IgD-negative memory B cell (primary cell): ENCODE data around the gene SPECC1. TPM values are rescaled to one million over a fixed set of nuclear protein-coding genes. Genes with fewer than 3 reads are reported as not detected.
A peak's percentile ranks its signal among the peaks of the same experiment; 100 is the strongest.
"Not testable (repeated sequence)": the region's sequence is repeated elsewhere in the genome, so short reads cannot be mapped to it uniquely, and the experiment has no call there.

Experiments
- H3K27ac Mint-ChIP-seq, 3 donors: one replicate each; pipeline ENCODE4 v1.8.0; 2020 to 2022; ENCODE audit warnings: mild to moderate bottlenecking in 3 of 3, mixed read lengths in 3 of 3, moderate library complexity in 1 of 3
- H3K27me3 Mint-ChIP-seq: one replicate; pipeline ENCODE4 v1.8.0; 2021; ENCODE audit warnings: mixed read lengths
- H3K36me3 Mint-ChIP-seq: one replicate; pipeline ENCODE4 v1.8.0; 2020; ENCODE audit warnings: mild to moderate bottlenecking, mixed read lengths
- H3K4me1 Mint-ChIP-seq, 3 donors: one replicate each; pipeline ENCODE4 v1.8.0; 2020 to 2022; ENCODE audit warnings: mixed read lengths in 3 of 3, mild to moderate bottlenecking in 1 of 3
- H3K4me3 Mint-ChIP-seq, 4 donors: one replicate each; pipeline ENCODE4 v1.8.0; 2020 to 2022; ENCODE audit warnings: mild to moderate bottlenecking in 4 of 4, mixed read lengths in 4 of 4, moderate library complexity in 3 of 4
- H3K9me3 Mint-ChIP-seq, 3 donors: one replicate each; pipeline ENCODE4 v1.8.0; 2020 to 2021; ENCODE audit warnings: mixed read lengths in 3 of 3, mild to moderate bottlenecking in 1 of 3
- polyA plus RNA-seq: library from polyadenylated mRNA; unstranded; fragments of 300-500 nt; fragmentation: Illumina TruSeq; gene quantifications from one replicate; pipeline ENCODE4 v1.2.3, GENCODE V29; 2021

SPECC1 gene
- polyA plus RNA-seq: 4.1 TPM

GRCh38 chr17:20009302-20010098 is at the start of gene SPECC1:
Gene SPECC1, plus strand, starts transcription at chr17:20009359. Its CDS starts 87,293 bp downstream, at chr17:20096652.
- Mint-ChIP-seq H3K27me3 (peaks cover 17% of the 10 kb centered on the region), H3K4me1 (peaks cover 4 to 11% (median 5%) of the 10 kb centered on the region in 3 donors), H3K4me3 (peak within 1 kb of the TSS; percentile 70 to 96 (median 91)), H3K36me3 (no peaks in the 10 kb centered on the region), H3K27ac (peak within 1 kb of the TSS in 2 of 3 donors; percentile 71 to 75), H3K9me3 (peaks cover 0 to 3% (median 0%) of the 10 kb centered on the region in 3 donors)

- not testable (repeated sequence) for H3K36me3 Mint-ChIP-seq, H3K9me3 Mint-ChIP-seq, H3K4me3 Mint-ChIP-seq, H3K27ac Mint-ChIP-seq, H3K27me3 Mint-ChIP-seq
- peaks cover 9 to 23% (median 22%) of the 10 kb centered on the region in 3 donors for H3K4me1 Mint-ChIP-seq
Observed at GRCh38 chr17:19962954-19963353, 46.2 kb upstream of the SPECC1 start.

GRCh38 chr17:19973156-19973555 is 36.0 kb upstream of the SPECC1 start:
- H3K27ac Mint-ChIP-seq: peak overlapping the region in 1 of 3 donors; percentile 25

GRCh38 chr17:19975601-19976000 is 33.6 kb upstream of the SPECC1 start:
- Mint-ChIP-seq H3K9me3 (no peaks in the 10 kb centered on the region), H3K4me1 (peaks cover 22 to 35% (median 31%) of the 10 kb centered on the region in 3 donors), H3K4me3 (peak overlapping the region; percentile 43 to 93 (median 62)), H3K36me3 (peaks cover 2% of the 10 kb centered on the region), H3K27ac (peak overlapping the region; percentile 65 to 91 (median 69)), H3K27me3 (no peaks in the 10 kb centered on the region)

More at GRCh38 chr17:19973156-19973555, 36.0 kb upstream of the SPECC1 start:
- H3K27me3 Mint-ChIP-seq: no peaks in the 10 kb centered on the region
- no peak overlapping the region for H3K4me3 Mint-ChIP-seq
- H3K36me3 Mint-ChIP-seq: peaks cover 2% of the 10 kb centered on the region
- no peaks in the 10 kb centered on the region for H3K9me3 Mint-ChIP-seq
- H3K4me1 Mint-ChIP-seq: peaks cover 17 to 32% (median 27%) of the 10 kb centered on the region in 3 donors

- Mint-ChIP-seq H3K4me3 (peak within 1 kb of the TSS; percentile 98 to 100 (median 98)), H3K27me3 (no peaks in the 10 kb centered on the region), H3K36me3 (no peaks in the 10 kb centered on the region), H3K4me1 (peaks cover 20 to 32% (median 31%) of the 10 kb centered on the region in 3 donors), H3K27ac (peak within 1 kb of the TSS; percentile 99), H3K9me3 (no peaks in the 10 kb centered on the region)
Observed at GRCh38 chr17:19977293-19978208, 31.6 kb upstream of the SPECC1 start, which contains the start of gene AKAP10. Gene AKAP10, minus strand, starts transcription at chr17:19977828. Its CDS starts 149 bp downstream, at chr17:19977679.

- H3K9me3 Mint-ChIP-seq: no peaks in the 10 kb centered on the region
- H3K27me3 Mint-ChIP-seq: no peaks in the 10 kb centered on the region
- peak overlapping the region; percentile 99 for H3K27ac Mint-ChIP-seq
- H3K4me3 Mint-ChIP-seq: peak overlapping the region; percentile 98 to 100 (median 98)
- H3K4me1 Mint-ChIP-seq: peaks cover 17 to 31% (median 29%) of the 10 kb centered on the region in 3 donors
- H3K36me3 Mint-ChIP-seq: no peaks in the 10 kb centered on the region
Observed at GRCh38 chr17:19978209-19978802, 30.9 kb upstream of the SPECC1 start.

- Mint-ChIP-seq H3K9me3 (no peaks in the 10 kb centered on the region), H3K36me3 (no peaks in the 10 kb centered on the region), H3K4me3 (peak overlapping the region; percentile 98 to 100 (median 98)), H3K27me3 (no peaks in the 10 kb centered on the region), H3K4me1 (peaks cover 17 to 27% (median 26%) of the 10 kb centered on the region in 3 donors), H3K27ac (peak overlapping the region; percentile 99)
Observed at GRCh38 chr17:19978805-19979211, 30.4 kb upstream of the SPECC1 start.

GRCh38 chr17:19979917-19980770 is 29.0 kb upstream of the SPECC1 start:
- H3K36me3 Mint-ChIP-seq: no peaks in the 10 kb centered on the region
- H3K27ac Mint-ChIP-seq: peak overlapping the region in 1 of 3 donors; percentile 43
- no peaks in the 10 kb centered on the region for H3K9me3 Mint-ChIP-seq
- H3K27me3 Mint-ChIP-seq: no peaks in the 10 kb centered on the region
- peak overlapping the region in 1 of 4 donors; percentile 98 for H3K4me3 Mint-ChIP-seq
- H3K4me1 Mint-ChIP-seq: peaks cover 14 to 21% (median 19%) of the 10 kb centered on the region in 3 donors

- Mint-ChIP-seq H3K36me3 (no peaks in the 10 kb centered on the region), H3K4me3 (no peak overlapping the region), H3K4me1 (no peaks in the 10 kb centered on the region), H3K9me3 (no peaks in the 10 kb centered on the region), H3K27me3 (peaks cover 15% of the 10 kb centered on the region), H3K27ac (no peak overlapping the region)
Observed at GRCh38 chr17:19986941-19987861, 22.0 kb upstream of the SPECC1 start.

- Mint-ChIP-seq H3K36me3 (peaks cover 3% of the 10 kb centered on the region), H3K9me3 (no peaks in the 10 kb centered on the region), H3K4me1 (peaks cover 0 to 2% (median 1%) of the 10 kb centered on the region in 3 donors), H3K27me3 (peaks cover 18% of the 10 kb centered on the region), H3K4me3 (no peak overlapping the region), H3K27ac (no peak overlapping the region)
Observed at GRCh38 chr17:19987897-19988296, 21.3 kb upstream of the SPECC1 start.

- Mint-ChIP-seq H3K4me3 (no peak overlapping the region), H3K36me3 (peaks cover 3% of the 10 kb centered on the region), H3K27me3 (peaks cover 20% of the 10 kb centered on the region), H3K4me1 (peaks cover 0 to 3% (median 2%) of the 10 kb centered on the region in 3 donors), H3K27ac (no peak overlapping the region), H3K9me3 (no peaks in the 10 kb centered on the region)
Observed at GRCh38 chr17:19991252-19991885, 17.8 kb upstream of the SPECC1 start.

GRCh38 chr17:19992803-19993713 is 16.1 kb upstream of the SPECC1 start:
- H3K27me3 Mint-ChIP-seq: peaks cover 17% of the 10 kb centered on the region

More at GRCh38 chr17:19992803-19993713, 16.1 kb upstream of the SPECC1 start:
- peak overlapping the region in 1 of 4 donors; percentile 73 for H3K4me3 Mint-ChIP-seq
- H3K4me1 Mint-ChIP-seq: peaks cover 0 to 3% (median 2%) of the 10 kb centered on the region in 3 donors
- no peak overlapping the region for H3K27ac Mint-ChIP-seq
- H3K9me3 Mint-ChIP-seq: no peaks in the 10 kb centered on the region
- peaks cover 3% of the 10 kb centered on the region for H3K36me3 Mint-ChIP-seq
